K562 (cell line): ENCODE measurements around the gene CLDN34. TPM values are rescaled to one million over a fixed set of nuclear protein-coding genes. Genes with fewer than 3 reads are reported as not detected.

Experiments used
- ATAC-seq: fragments of 200-7000 bp; cut with Tn5 transposase; 3 replicates; pipeline ENCODE4 v1.9.1; 2020; ENCODE audit warnings: moderate library complexity
- BruUV-seq: library from RNA; stranded (reverse); fragments of 400-500 nt; replicated peaks from 2 replicates; lab custom pipeline; 2021; lab: Mats Ljungman, UMichigan
- CTCF ChIA-PET: fragments of 300-600 bp; formaldehyde crosslinking; extraction: SDS; loops from one replicate; lab custom pipeline; 2021; ENCODE audit warnings: low intra/inter-chr PET ratio; lab: Yijun Ruan, JAX
- POLR2A ChIA-PET: fragments of 300-600, 350-650 bp; sonication (Branson Sonifier 250); formaldehyde crosslinking; extraction: SDS; loops from one replicate; lab custom pipeline; 2021; ENCODE audit warnings: antibody characterized with exemption, inconsistent platforms; lab: Yijun Ruan, JAX
- DNase-seq, 4 experiments: peaks; one replicate each; pipeline versions ENCODE4 v3.0.0 to v3.0.0-alpha.2; 2011 to 2018; ENCODE audit warnings: low spot score in 3 of 4, mixed read lengths in 3 of 4; ENCODE audit errors: extremely low read depth in 1 of 4
- FAIRE-seq: peaks from 2 replicates; lab custom pipeline; 2011; peaks lifted over from hg19 to GRCh38; lab: Jason Lieb, UNC
- H2AFZ ChIP-seq: 2 replicates; pipeline ENCODE4 v1.6.0; 2011; ENCODE audit warnings: low read depth, low read length, control low read depth, inconsistent platforms
- H3K27ac ChIP-seq: fragments of 200-600 bp; 3 replicates; pipeline ENCODE4 v1.8.0; 2011; ENCODE audit warnings: low read depth, mild to moderate bottlenecking, control low read depth, inconsistent platforms, low read length, moderate library complexity, mixed read lengths; ENCODE audit errors: extremely low read depth
- H3K27me3 ChIP-seq, 2 experiments: fragments of 300-600 bp in 1 of 2; 2 replicates in 1 of 2; 3 replicates in 1 of 2; pipeline versions ENCODE4 v1.6.0 to v1.8.0; 2011; ENCODE audit warnings: inconsistent platforms in 2 of 2, low read length in 2 of 2, mild to moderate bottlenecking in 1 of 2, mixed read lengths in 1 of 2, moderate library complexity in 1 of 2; ENCODE audit not compliant: control insufficient read depth in 2 of 2, insufficient read depth in 2 of 2
- H3K36me3 ChIP-seq: fragments of 300-600 bp; 3 replicates; pipeline ENCODE4 v1.8.0; 2011; ENCODE audit warnings: mild to moderate bottlenecking, low read length, inconsistent platforms; ENCODE audit not compliant: control insufficient read depth, insufficient read depth
- H3K4me1 ChIP-seq, 2 experiments: fragments of 200-600 bp in 1 of 2; replicated peaks in 1 of 2; 2 replicates in 1 of 2; 3 replicates in 1 of 2; pipeline versions ENCODE4 v1.5.1 to v1.8.0; 2011; ENCODE audit warnings: inconsistent platforms in 2 of 2, low read length in 2 of 2, mild to moderate bottlenecking in 1 of 2, mixed read lengths in 1 of 2, moderate library complexity in 1 of 2; ENCODE audit not compliant: control insufficient read depth in 2 of 2, insufficient read depth in 2 of 2
- H3K4me2 ChIP-seq: 2 replicates; pipeline ENCODE4 v1.6.1; 2011; ENCODE audit warnings: low read length, control low read depth, inconsistent platforms, mixed read lengths; ENCODE audit not compliant: insufficient read depth
- H3K4me3 ChIP-seq: fragments of 200-600 bp; sonication (generic), shearing (Covaris generic); 2 replicates; pipeline ENCODE4 v1.5.1; 2016; ENCODE audit warnings: control low read depth, inconsistent platforms
- H3K79me2 ChIP-seq: fragments of 200-600 bp; 3 replicates; pipeline ENCODE4 v1.8.0; 2011; ENCODE audit warnings: low read length, inconsistent platforms; ENCODE audit not compliant: control insufficient read depth, insufficient read depth
- H3K9ac ChIP-seq, 2 experiments: 2 replicates each; pipeline versions ENCODE4 v1.6.0 to v1.6.1; 2011; ENCODE audit warnings: low read depth in 2 of 2, low read length in 2 of 2, control low read depth in 1 of 2, inconsistent platforms in 1 of 2, mild to moderate bottlenecking in 1 of 2, mixed read lengths in 1 of 2; ENCODE audit not compliant: insufficient read depth in 1 of 2
- H3K9me1 ChIP-seq: one replicate; pipeline ENCODE4 v1.6.0; 2011; ENCODE audit warnings: inconsistent platforms, mild to moderate bottlenecking, low read length, moderate library complexity; ENCODE audit not compliant: control insufficient read depth, insufficient read depth
- H3K9me3 ChIP-seq: replicated peaks from 2 replicates; pipeline ENCODE4 v1.5.1; 2011; ENCODE audit warnings: low read depth, low read length, inconsistent platforms; ENCODE audit not compliant: control insufficient read depth, insufficient read depth
- H4K20me1 ChIP-seq: replicated peaks from 2 replicates; pipeline ENCODE4 v1.6.1; 2011; ENCODE audit warnings: low read length, inconsistent platforms, mixed read lengths; ENCODE audit not compliant: control insufficient read depth, insufficient read depth
- CBFA2T2 ChIP-seq: fragments of 450-650 bp; conservative IDR thresholded peaks from 2 replicates; pipeline ENCODE4 v1.6.1; 2017; ENCODE audit warnings: mild to moderate bottlenecking
- CBX3 ChIP-seq, 2 experiments: IDR thresholded peaks; 1 replicate in 1 of 2; 2 replicates in 1 of 2; pipeline ENCODE4 v1.6.1; 2012; ENCODE audit warnings: inconsistent platforms in 2 of 2, low read length in 2 of 2, borderline replicate concordance in 1 of 2, control low read depth in 1 of 2
- CTCFL ChIP-seq: IDR thresholded peaks from 2 replicates; pipeline ENCODE4 v1.6.1; 2011; ENCODE audit warnings: borderline replicate concordance, low read depth, mild to moderate bottlenecking, moderate library complexity, low read length; ENCODE audit not compliant: insufficient read depth, poor library complexity, severe bottlenecking
- HDAC3 ChIP-seq: fragments of 450-650 bp; IDR thresholded peaks from 2 replicates; pipeline ENCODE4 v1.6.1; 2018; ENCODE audit warnings: borderline replicate concordance, mild to moderate bottlenecking, moderate library complexity; ENCODE audit not compliant: partially characterized antibody
- HDAC8 ChIP-seq: fragments of 450-650 bp; IDR thresholded peaks from 2 replicates; pipeline ENCODE4 v1.6.1; 2016; ENCODE audit warnings: mild to moderate bottlenecking, missing genetic modification characterization, moderate library complexity, missing compliant biosample characterization
- SAP30 ChIP-seq: fragments of 200-600 bp; sonication (generic); IDR thresholded peaks from 2 replicates; pipeline ENCODE4 v1.6.1; 2012; ENCODE audit warnings: borderline replicate concordance, low read depth, mild to moderate bottlenecking, moderate library complexity, low read length, control low read depth, inconsistent platforms; ENCODE audit not compliant: insufficient read depth, poor library complexity, severe bottlenecking
- SETDB1 ChIP-seq: IDR thresholded peaks from one replicate; pipeline ENCODE4 v1.6.1; 2012; ENCODE audit warnings: low read length, control low read depth, inconsistent platforms
- ZBTB5 ChIP-seq: fragments of 450-650 bp; IDR thresholded peaks from 2 replicates; pipeline ENCODE4 v1.6.1; 2017; ENCODE audit warnings: antibody characterized with exemption
- ZNF407 ChIP-seq: fragments of 450-650 bp; IDR thresholded peaks from 2 replicates; pipeline ENCODE4 v1.6.1; 2016; ENCODE audit warnings: low read depth
- ZNF436 ChIP-seq: fragments of 250-450, 450-650 bp; sonication (Bioruptor Pico); formaldehyde crosslinking; IDR thresholded peaks from 2 replicates; pipeline ENCODE4 v1.7.0; 2020; ENCODE audit warnings: mild to moderate bottlenecking
- WGBS: fragments of 100-300 bp; shearing (Covaris generic); methylation state at CpG from one replicate; pipeline ENCODE4 v1.1.6; 2016; ENCODE audit warnings: low coverage, mixed read lengths; ENCODE audit not compliant: insufficient coverage; ENCODE audit errors: missing lambda C conversion rate; 5-methylcytosine and 5-hydroxymethylcytosine counted together
- in situ Hi-C: fragments of 300-500 bp; cut with MboI; formaldehyde crosslinking; loops from 4 replicates; pipeline ENCODE4 v1.15.0; 2018; ENCODE audit warnings: inconsistent platforms, mixed read lengths
- intact Hi-C: fragments of 100-400 bp; cut with micrococcal nuclease; formaldehyde crosslinking; loops from 2 replicates; pipeline ENCODE4 v1.14.2; 2022
- polyA plus RNA-seq, 8 experiments: library from polyadenylated mRNA; depleted of rRNA in 4 of 8; stranded (reverse) in 5 of 8; unstranded in 3 of 8; fragments of >200 nt; fragmentation: Nextera tagmentation in 2 of 8; fragmentation: Illumina TruSeq in 1 of 8; extraction: Ambion mirVana in 2 of 8; extraction: Trizol in 1 of 8; gene quantifications; 2 replicates each; pipeline versions ENCODE4 v1.2.1 to v1.2.3, GENCODE V29; 2011 to 2014; ENCODE audit warnings: inconsistent platforms in 1 of 8, missing spikeins in 1 of 8
- total RNA-seq, 7 experiments: library from RNA; depleted of rRNA in 6 of 7; stranded (reverse); fragments of >200 nt in 6 of 7; fragmentation: Illumina TruSeq in 2 of 7; extraction: Trizol in 2 of 7; gene quantifications; 2 replicates each; pipeline versions ENCODE4 v1.2.1 to v1.2.3, GENCODE V29; 2011 to 2021; ENCODE audit warnings: low replicate concordance in 1 of 7

The CLDN34 gene
- total and polyA plus RNA-seq, 9 of the 15 experiments (the other 6 are each of a cell fraction or from before 2014, with no cell fraction given) = not detected

GRCh38 chrX:9923357-9923756 lies 43.8 kb upstream of the CLDN34 start:
- Histone ChIP-seq H3K9ac (no peak overlapping the region), H2AFZ (no peak overlapping the region), H3K36me3 (no peaks in the 10 kb centered on the region), H3K4me2 (no peak overlapping the region), H3K9me1 (peaks cover 2% of the 10 kb centered on the region), H3K27ac (no peak overlapping the region), H3K79me2 (no peaks in the 10 kb centered on the region), H3K4me3 (no peak overlapping the region), H3K27me3 (peaks cover 0 to 14% of the 10 kb centered on the region in 2 experiments; a peak in 2 of 5 replicates), H3K9me3 (no peaks in the 10 kb centered on the region), H4K20me1 (no peaks in the 10 kb centered on the region), H3K4me1 (no peaks in the 10 kb centered on the region)
- FAIRE-seq (no peak), ATAC-seq (no peak), DNase-seq (no peak)
- BruUV-seq = no TSS peak
- CTCF ChIA-PET = no interaction called here
- POLR2A ChIA-PET = no interaction called here
- intact Hi-C loops (no loop called here), in situ Hi-C loops (no loop called here)
- 0% methylated on average over 5 of the region's 5 CpGs for WGBS
- no peak for TF ChIP-seq ZNF407
- no peak for TF ChIP-seq HDAC8 (tag)
- no peak for TF ChIP-seq CTCFL
- TF ChIP-seq SETDB1 = no peak
- TF ChIP-seq CBX3 (IDR thresholded peaks at IDR 0.05; ENCODE audit: borderline replicate concordance in 1 of 2, low read length in 2 of 2) = no peak
- no peak for TF ChIP-seq HDAC3
- TF ChIP-seq ZBTB5 = no peak
- TF ChIP-seq ZNF436 (CRISPR knock-in tag) = no peak
- no peak for TF ChIP-seq CBFA2T2
- TF ChIP-seq SAP30 = no peak
